Left ventricle myocardium inferior (tissue), 1 donor: ENCODE results near the gene CBS. TPM values are rescaled to one million over a fixed set of nuclear protein-coding genes. Genes with fewer than 3 reads are reported as not detected.

Experiments
- DNase-seq: peaks from one replicate; pipeline ENCODE4 v3.0.0-alpha.2; 2020
- H3K27ac ChIP-seq: fragments of 200-600 bp; replicated peaks from 2 replicates; pipeline ENCODE4 v1.8.0; 2021
- H3K27me3 ChIP-seq: fragments of 200-600 bp; 2 replicates; pipeline ENCODE4 v1.8.0; 2021; ENCODE audit warnings: low read depth
- H3K36me3 ChIP-seq: fragments of 200-600 bp; 2 replicates; pipeline ENCODE4 v1.8.0; 2021
- H3K4me1 ChIP-seq: fragments of 200-600 bp; 2 replicates; pipeline ENCODE4 v1.8.0; 2021
- H3K4me3 ChIP-seq: fragments of 200-600 bp; 2 replicates; pipeline ENCODE4 v1.8.0; 2021; ENCODE audit warnings: mild to moderate bottlenecking, moderate library complexity
- H3K9me3 ChIP-seq: fragments of 200-600 bp; replicated peaks from 2 replicates; pipeline ENCODE4 v1.8.0; 2021
- CTCF ChIP-seq: fragments of 200-600 bp; IDR thresholded peaks from 2 replicates; pipeline ENCODE4 v1.8.0; 2021; ENCODE audit warnings: antibody characterized with exemption, mild to moderate bottlenecking, borderline replicate concordance
- intact Hi-C: fragments of 100-400 bp; cut with micrococcal nuclease; formaldehyde crosslinking; loops from one replicate; pipeline ENCODE4 v1.11.0; 2022
- total RNA-seq: library from RNA; stranded (reverse); fragmentation: NEBNext Ultra II Directional; extraction: Animal tissue kit (Norgen Biotek cat#: 25700); gene quantifications from one replicate; pipeline ENCODE4 v1.2.1, GENCODE V29; 2021
- donor health status: DM: no; HTN: yes; CAD: no; lungs with severe emphysema.

The CBS gene
- total RNA-seq, 1 donor from 2014 or later, result 10.3 TPM

GRCh38 chr21:43005635-43006034, 70.0 kb downstream of the CBS start:
- intact Hi-C loops, result no loop called here
- Histone ChIP-seq H3K27ac (no peak overlapping the region), H3K9me3 (no peaks in the 10 kb centered on the region), H3K36me3 (peaks cover 44% of the 10 kb centered on the region), H3K4me3 (no peak overlapping the region), H3K4me1 (no peaks in the 10 kb centered on the region), H3K27me3 (no peaks in the 10 kb centered on the region)
- no peak for DNase-seq
- no peak for TF ChIP-seq CTCF

- no peak for TF ChIP-seq CTCF
- intact Hi-C loops, result no loop called here
These were observed 70.7 kb downstream of the CBS start for GRCh38 chr21:43004926-43005325.

More at GRCh38 chr21:43004926-43005325, 70.7 kb downstream of the CBS start:
- H3K4me1 ChIP-seq, result no peaks in the 10 kb centered on the region
- H3K27me3 ChIP-seq, result no peaks in the 10 kb centered on the region
- no peak for DNase-seq
- no peak overlapping the region for H3K27ac ChIP-seq
- H3K9me3 ChIP-seq, result peaks cover 6% of the 10 kb centered on the region
- H3K36me3 ChIP-seq, result peaks cover 38% of the 10 kb centered on the region
- H3K4me3 ChIP-seq, result no peak overlapping the region

Other genes with a start within 250 kb of the CBS start
- gene WDR4, start 196.3 kb downstream of the CBS start, total RNA-seq, result 6.0 TPM
- 52.0 TPM for gene NDUFV3, start 182.5 kb downstream of the CBS start, total RNA-seq
- gene ERVH48-1, start 150.2 kb downstream of the CBS start, total RNA-seq, result not detected
- gene PKNOX1, start 101.3 kb downstream of the CBS start, total RNA-seq, result 9.7 TPM
- 20.6 TPM for gene U2AF1, start 31.7 kb upstream of the CBS start, total RNA-seq
- not detected for gene CRYAA, start 93.2 kb upstream of the CBS start, total RNA-seq